ENCODE measurements around the gene FUZ.

The FUZ gene

DNA sequence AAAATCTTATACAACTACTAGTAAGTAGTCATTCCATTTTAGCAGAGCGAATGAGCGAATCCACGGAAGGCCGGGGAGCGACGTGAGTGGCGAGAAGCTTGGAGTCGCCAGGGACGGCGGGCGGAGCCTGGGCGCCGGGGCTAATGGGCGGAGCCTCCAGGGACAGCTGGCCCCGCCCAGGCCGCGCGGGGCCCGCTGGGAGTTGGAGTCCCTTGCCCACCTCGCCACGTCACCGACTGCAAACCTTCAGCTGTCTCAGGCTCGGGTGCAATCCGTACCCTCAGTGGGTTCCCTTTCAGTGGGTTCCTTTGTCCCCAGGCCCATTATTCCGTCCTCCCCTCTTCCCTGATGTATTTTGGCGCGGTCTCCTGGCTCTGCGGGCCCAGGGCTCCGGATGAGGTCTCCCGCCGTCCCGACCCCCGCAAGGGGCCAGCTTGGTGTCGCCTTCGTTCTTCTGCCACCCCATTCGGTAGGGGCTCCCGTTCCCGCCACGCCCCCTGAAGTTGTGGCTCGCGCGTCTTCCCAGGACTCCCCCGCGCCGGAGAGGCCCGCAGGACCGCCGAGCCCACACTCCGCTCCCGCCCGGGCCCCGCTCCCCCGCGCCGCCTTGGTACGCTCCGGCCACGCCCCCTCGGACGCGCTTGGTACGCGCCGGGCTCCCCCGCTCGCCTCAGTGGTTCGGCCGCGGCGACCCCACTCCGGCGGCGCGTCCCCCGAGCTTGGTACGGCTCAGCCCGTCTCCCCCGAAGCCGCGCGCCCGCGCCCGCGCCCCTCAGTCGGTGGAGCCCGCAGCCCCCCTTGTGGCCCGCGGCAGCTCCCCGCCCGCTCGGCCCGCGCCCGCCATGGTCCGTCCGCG is 37.6 kb upstream of the FUZ start, which contains the start of gene PTOV1:
Gene PTOV1, plus strand, starts transcription at position 673 of the 856 bp plus-strand sequence.
- no peak for DNase-seq

DNA sequence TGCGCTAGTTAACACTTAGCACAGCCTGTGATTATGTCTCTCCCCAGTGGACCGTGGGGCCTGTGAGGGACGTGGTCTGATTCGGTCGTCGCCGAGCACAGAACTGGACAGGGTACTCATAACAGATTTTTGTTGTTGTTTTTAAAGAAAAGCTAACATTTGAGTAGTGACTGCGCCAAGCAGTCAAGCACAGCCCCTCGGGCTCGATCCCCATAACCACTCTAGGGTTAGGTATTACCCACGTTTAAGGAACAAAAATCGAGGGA is 37.1 kb upstream of the FUZ start:
- DNase-seq, result no peak

DNA sequence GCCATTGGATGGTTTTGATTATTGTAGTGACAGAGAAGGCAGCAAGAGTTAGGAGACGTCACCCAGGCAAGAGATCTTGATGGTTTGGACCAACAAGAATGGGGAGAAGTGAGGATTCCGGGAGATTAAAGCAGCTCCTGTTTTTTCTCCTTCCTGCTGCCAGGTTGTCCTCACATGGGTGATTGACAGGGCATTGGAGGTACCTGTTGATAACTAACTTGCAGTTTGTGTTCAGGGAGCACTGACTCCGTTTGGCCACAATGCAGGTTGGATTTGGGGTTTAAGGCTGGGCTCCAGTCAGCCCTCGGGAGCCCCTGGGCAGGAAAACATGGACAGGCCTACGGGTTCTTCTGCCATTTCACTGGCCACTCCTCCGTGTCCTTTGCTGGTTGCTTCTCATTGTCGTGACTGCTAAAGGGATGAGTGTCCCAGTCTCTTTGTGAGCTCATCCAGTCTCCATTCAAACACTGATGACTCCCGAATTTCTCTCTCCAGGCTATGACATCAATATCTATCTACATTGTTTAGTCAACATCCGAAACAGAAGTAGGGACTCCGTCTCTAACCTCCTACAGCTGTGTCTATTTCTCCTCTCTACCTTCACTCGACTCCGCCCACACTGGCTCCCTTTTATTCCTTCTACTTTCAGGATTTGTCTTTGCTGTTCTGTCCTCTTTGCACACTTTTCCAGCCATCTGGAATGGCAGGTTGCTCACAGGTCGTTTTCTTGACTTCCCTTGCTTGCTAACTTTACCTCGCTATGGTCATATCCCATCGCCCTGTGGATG is 36.5 kb upstream of the FUZ start:
- no peak for DNase-seq

DNA sequence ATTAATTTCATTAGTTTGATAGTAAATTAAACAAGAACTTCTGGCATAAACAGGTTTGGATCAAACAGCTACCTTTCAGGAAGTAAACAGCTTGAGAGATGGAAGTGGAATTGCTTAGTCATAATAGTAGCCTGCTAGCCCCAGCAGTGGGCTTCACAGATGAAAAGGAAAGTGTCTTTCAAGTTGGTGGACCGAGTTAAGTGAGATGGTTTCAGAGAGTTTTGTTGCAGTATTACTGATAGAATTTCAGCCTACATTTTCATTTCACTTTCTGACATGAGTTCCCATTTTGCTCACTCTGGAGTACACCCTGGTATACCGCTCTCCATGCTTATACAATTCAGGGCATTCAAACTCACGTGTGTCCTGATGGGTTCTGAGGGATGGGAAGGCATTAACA is 35.8 kb upstream of the FUZ start:
- DNase-seq, result no peak

- no peak for DNase-seq
Measured at GRCh38 chr19:49847731-49848696, 34.9 kb upstream of the FUZ start.

GRCh38 chr19:49846408-49846807 is 33.3 kb upstream of the FUZ start:
- DNase-seq, result no peak

DNA sequence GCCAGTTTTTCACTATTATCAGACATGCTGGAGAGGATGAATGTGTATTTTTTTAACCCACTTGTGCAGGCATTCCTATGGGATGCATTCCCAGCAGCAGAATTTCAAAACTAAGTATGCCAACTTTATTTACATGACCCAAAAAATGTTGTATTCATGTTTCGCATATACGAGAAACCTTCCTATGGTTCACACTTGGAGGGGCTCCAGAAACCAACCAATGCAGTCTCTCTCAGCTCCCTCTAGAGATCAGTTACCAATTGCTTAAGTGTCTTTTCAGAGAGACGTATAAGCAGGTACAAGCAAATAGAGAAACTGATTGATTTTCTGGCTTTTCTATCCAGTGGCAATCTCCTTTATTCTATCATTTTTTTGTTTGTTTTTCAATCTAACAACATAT is 32.3 kb upstream of the FUZ start:
- no peak for DNase-seq

GRCh38 chr19:49844138-49845095 is 31.3 kb upstream of the FUZ start:
- no peak for DNase-seq

GRCh38 chr19:49843265-49843664 is 30.2 kb upstream of the FUZ start:
- DNase-seq, result no peak

GRCh38 chr19:49840736-49841249 is 27.7 kb upstream of the FUZ start:
- DNase-seq, result no peak

DNA sequence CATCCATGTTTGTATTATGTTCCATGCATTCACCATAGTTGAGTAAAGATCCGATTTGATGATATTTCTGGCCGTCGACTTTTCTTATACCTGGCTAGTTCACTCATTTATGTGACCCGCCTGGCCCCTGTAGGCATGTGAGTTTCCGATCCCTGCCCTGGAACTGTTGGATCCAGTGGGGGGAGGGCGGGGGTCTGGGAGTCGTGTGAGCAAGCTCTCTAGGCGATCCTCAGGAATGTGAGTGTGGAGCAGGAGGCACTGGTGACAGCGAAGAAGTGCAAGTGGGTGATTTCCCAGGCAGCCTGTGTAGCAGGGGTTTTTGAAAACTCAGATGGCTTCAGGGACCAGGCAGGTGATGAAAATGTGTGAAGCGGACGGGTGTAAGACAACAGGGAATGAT is 27.2 kb upstream of the FUZ start:
- no peak for DNase-seq

DNA sequence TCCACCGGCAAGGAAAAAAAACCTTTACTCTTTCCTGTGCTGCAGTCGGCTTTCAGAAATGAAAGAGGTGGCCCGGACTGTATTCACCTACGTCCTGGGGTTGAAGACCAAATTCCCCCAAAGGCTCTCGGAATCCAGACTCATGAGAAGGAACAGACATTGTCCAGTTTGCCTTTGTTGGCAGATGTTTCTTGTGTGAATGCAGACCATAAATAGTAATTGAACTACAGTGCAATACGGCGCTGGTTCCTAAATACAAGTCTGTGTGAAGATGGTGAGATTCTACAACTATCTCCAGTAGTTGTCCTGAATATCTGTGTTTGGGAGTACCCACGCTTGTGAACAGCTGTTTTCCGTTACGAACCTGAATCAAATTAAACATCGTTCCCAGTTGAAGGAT is 26.6 kb upstream of the FUZ start:
- no peak for DNase-seq

DNA sequence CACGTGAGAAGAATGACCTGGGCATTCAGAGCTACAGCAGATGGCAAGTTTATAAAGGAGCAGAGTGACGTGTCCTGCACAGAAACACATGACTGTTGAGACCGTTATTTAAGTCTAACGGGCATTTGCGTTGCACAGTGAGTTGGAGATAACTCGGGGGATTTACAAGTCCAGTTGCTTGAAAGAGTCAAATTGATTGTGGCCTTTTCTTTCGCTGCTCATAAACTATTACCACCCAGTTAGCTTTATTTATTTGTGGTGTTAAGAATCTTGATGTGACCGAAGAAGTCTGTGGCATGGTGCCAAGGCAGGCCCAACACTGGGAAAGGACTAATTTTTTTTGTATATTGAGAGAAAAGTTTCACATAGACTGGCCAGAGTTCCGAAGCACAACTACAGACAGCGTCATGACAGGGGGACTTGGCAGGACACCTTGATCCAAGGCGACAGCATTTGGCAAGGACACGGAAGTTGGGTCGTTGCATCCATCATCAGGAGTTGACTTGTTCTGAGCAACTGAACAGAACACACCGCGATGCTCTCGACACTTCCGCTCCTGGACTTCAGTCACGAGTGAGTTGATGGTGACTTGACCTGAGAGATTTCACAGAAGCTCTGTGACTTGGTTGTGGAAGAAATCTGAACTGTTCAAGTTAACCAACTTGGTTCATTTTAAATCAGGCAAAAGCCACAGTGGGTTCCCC is 25.9 kb upstream of the FUZ start:
- no peak for DNase-seq

DNA sequence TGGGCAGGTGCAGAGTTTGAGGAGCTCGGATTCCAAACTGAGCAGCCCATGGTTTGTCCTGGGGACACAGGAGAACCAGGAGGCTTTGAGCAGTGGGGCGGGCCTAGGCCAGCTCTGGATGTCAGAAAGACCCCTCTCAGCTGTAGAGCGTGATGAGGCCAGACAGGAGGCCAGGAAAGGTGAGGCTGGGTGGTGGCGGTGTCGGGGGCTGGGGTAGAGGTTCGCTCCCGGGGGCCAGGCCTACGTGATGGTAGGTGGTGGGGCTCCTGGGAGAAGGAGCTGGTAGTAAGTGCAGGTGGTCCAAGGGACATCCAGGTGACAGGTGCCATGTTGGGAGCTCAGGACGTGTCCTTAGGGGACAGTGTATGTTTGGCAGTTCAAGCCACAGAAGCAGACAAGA is 24.3 kb upstream of the FUZ start:
- DNase-seq, result no peak

DNA sequence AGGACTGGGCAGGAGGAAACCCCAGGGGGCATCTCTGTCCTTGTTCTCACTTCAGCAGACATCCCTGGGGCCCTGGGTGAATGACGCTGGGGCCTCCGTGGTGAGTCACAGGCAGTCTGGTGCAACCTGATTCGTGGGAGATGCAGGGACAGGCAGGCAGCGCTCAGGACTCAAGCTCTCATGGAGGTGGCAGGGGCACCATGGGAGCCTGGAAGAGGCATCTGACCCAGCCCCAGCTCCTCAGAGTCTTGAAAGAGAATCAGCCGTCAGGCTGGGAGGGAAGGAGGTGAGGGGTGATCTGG is 23.9 kb upstream of the FUZ start:
- no peak for DNase-seq

GRCh38 chr19:49836176-49837008 is 23.3 kb upstream of the FUZ start:
- DNase-seq, result no peak

- DNase-seq, result no peak
Measured at GRCh38 chr19:49835562-49835961, 22.5 kb upstream of the FUZ start.

DNA sequence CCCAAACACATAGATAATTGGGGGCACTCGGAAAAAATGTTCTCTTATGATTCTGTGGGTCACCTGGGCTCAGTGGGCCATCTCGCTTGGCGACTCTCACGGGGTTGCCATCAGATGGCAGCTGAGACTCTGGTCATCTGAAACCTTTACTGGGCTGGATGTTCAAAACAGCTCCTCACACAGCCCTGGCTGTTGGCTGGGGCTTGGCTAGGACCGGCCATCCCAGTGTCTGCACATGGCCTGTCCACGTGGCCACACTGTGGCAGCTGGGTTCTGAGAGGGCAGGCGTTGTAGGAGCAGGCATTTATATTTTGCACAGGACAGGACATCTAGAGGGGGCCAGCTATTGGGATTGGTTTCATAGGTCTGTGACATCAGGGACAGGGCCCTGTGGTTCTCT is 20.5 kb upstream of the FUZ start:
- no peak for DNase-seq

GRCh38 chr19:49832556-49832955 is 19.5 kb upstream of the FUZ start:
- no peak for DNase-seq

DNA sequence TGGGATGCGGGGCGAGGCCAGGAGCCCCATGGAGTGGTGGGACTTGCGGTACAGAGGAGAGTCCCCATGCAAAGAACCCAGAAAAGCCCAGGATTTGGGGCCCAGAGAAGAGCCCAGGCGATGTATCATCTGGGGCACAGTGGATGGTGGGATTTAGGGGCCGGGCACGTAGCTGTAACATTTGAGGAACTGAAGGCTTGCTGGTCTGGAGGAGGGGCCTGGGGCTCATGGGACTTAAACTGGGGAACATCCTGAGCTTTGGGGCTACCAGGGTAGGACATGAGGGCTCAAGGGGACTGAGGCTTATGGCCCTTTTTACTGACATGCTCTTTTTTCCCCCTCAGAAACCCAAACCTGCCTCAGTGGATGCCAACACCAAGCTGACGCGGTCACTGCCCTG is 18.5 kb upstream of the FUZ start:
- no peak for DNase-seq

DNA sequence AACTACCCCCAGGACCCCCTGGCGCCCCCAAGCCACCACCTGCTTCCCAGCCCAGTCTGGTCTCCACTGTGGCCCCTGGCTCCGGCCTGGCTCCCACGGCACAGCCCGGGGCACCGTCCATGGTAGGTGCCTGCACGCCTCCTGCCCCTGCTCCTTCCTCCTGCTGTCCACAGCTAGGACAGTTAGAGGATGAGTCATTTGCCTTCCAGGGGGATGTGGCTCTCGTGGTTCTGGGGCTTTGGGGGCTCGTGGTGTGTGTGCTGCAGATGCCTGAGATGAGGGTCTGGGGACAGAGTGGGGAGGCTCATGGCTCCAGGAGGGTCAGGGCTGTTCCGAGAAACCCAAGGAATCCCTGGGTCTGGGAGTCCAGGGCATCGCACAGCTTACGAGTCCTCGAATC is 17.7 kb upstream of the FUZ start:
- no peak for DNase-seq
